GM21825 (cell line): ENCODE results near the gene COPS3.

ENCODE experiments used
- ATAC-seq: cut with Tn5 transposase; IDR thresholded peaks from one replicate; pipeline ENCODE4 v1.9.1; 2021; ENCODE audit warnings: mild to moderate bottlenecking, moderate library complexity; ENCODE audit not compliant: unreplicated experiment

The COPS3 gene

GRCh38 chr17:17221329-17221728, 59.7 kb downstream of the COPS3 start:
- ATAC-seq = no peak

- ATAC-seq = no peak
These were observed 60.5 kb downstream of the COPS3 start for GRCh38 chr17:17220529-17220928.

GRCh38 chr17:17217995-17218394, 63.1 kb downstream of the COPS3 start:
- ATAC-seq = no peak

- no peak for ATAC-seq
These were observed 64.3 kb downstream of the COPS3 start for GRCh38 chr17:17216776-17217175.

GRCh38 chr17:17216236-17216635, 64.8 kb downstream of the COPS3 start:
- ATAC-seq = no peak

- no peak for ATAC-seq
These were observed 65.5 kb downstream of the COPS3 start for GRCh38 chr17:17215575-17215974.

GRCh38 chr17:17214646-17215436, 66.2 kb downstream of the COPS3 start:
- ATAC-seq = no peak

- ATAC-seq = no peak
These were observed 67.3 kb downstream of the COPS3 start for GRCh38 chr17:17213775-17214174.

GRCh38 chr17:17207998-17208397, 73.0 kb downstream of the COPS3 start:
- ATAC-seq = no peak

GRCh38 chr17:17206913-17207335, 74.1 kb downstream of the COPS3 start:
- ATAC-seq = no peak

GRCh38 chr17:17206124-17206912, 74.7 kb downstream of the COPS3 start, which contains the start of gene PLD6:
Gene PLD6 (minus strand): TSS chr17:17206333. CDS start chr17:17206286, 47 bp downstream.
- peak; percentile 40 for ATAC-seq

GRCh38 chr17:17205368-17206123, 75.5 kb downstream of the COPS3 start:
- ATAC-seq = peak; percentile 60

GRCh38 chr17:17204635-17205231, 76.3 kb downstream of the COPS3 start:
- peak; percentile 2 for ATAC-seq

GRCh38 chr17:17204041-17204591, 76.9 kb downstream of the COPS3 start:
- ATAC-seq = no peak

GRCh38 chr17:17203173-17203730, 77.8 kb downstream of the COPS3 start:
- no peak for ATAC-seq

- no peak for ATAC-seq
These were observed 79.1 kb downstream of the COPS3 start for GRCh38 chr17:17201907-17202306.

- ATAC-seq = no peak
These were observed 79.8 kb downstream of the COPS3 start for GRCh38 chr17:17201271-17201670.

GRCh38 chr17:17200831-17201230, 80.2 kb downstream of the COPS3 start:
- ATAC-seq = no peak

- ATAC-seq = no peak
These were observed 80.7 kb downstream of the COPS3 start for GRCh38 chr17:17200311-17200710.

GRCh38 chr17:17198281-17198680, 82.8 kb downstream of the COPS3 start:
- ATAC-seq = no peak
